WERI-Rb-1 (cell line): Measurements from ENCODE around the gene CCDC15.

Experiments used
- DNase-seq: peaks from one replicate; pipeline ENCODE4 v3.0.0-alpha.2; 2020
- H3K27ac ChIP-seq: fragments of 250-450 bp; sonication (Bioruptor Pico); 2 replicates; pipeline ENCODE4 v1.5.1; 2020; ENCODE audit warnings: mild to moderate bottlenecking, moderate library complexity
- H3K27me3 ChIP-seq: fragments of 250-450 bp; sonication (Bioruptor Pico); 2 replicates; pipeline ENCODE4 v1.5.1; 2021; ENCODE audit warnings: mild to moderate bottlenecking, low read depth, moderate library complexity; ENCODE audit not compliant: insufficient read depth, severe bottlenecking
- H3K36me3 ChIP-seq: fragments of 250-450 bp; sonication (Bioruptor Pico); 2 replicates; pipeline ENCODE4 v1.5.1; 2020; ENCODE audit warnings: mild to moderate bottlenecking, moderate library complexity
- H3K4me3 ChIP-seq: 2 replicates; pipeline ENCODE4 v1.5.1; 2011; ENCODE audit warnings: low read depth, mild to moderate bottlenecking, control low read depth, low read length
- H3K9me3 ChIP-seq: fragments of 250-450 bp; sonication (Bioruptor Pico); 2 replicates; pipeline ENCODE4 v1.5.1; 2021; ENCODE audit warnings: mild to moderate bottlenecking, moderate library complexity; ENCODE audit not compliant: severe bottlenecking
- TF ChIP-seq, protein P1 (sequence below): IDR thresholded peaks from 2 replicates; pipeline ENCODE4 v1.5.1; 2011; ENCODE audit warnings: low read depth, mild to moderate bottlenecking, control low read depth, inconsistent platforms, low read length

The CCDC15 gene

DNA sequence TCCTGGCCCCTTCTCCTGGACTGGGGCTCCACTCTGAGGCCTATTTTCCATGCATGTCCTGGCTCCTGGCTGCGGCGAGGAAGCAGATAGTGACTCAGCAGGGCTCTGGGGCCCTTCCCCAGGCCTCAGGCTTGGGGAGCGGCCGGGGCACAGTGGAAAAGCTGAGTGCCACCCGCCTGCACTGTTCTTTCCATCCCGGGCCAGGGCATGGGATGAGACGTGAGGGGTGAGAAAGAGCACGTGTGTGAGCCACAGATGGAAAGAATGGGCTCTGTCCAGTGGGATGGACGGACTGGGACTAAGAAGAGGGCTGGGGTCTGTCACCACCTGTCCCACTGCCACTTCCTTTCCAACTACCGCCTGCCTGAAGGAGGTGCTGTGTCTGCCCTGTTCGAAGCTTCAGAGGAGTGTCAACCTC is 121.9 kb downstream of the CCDC15 start:
- TF ChIP-seq, protein P1, sequence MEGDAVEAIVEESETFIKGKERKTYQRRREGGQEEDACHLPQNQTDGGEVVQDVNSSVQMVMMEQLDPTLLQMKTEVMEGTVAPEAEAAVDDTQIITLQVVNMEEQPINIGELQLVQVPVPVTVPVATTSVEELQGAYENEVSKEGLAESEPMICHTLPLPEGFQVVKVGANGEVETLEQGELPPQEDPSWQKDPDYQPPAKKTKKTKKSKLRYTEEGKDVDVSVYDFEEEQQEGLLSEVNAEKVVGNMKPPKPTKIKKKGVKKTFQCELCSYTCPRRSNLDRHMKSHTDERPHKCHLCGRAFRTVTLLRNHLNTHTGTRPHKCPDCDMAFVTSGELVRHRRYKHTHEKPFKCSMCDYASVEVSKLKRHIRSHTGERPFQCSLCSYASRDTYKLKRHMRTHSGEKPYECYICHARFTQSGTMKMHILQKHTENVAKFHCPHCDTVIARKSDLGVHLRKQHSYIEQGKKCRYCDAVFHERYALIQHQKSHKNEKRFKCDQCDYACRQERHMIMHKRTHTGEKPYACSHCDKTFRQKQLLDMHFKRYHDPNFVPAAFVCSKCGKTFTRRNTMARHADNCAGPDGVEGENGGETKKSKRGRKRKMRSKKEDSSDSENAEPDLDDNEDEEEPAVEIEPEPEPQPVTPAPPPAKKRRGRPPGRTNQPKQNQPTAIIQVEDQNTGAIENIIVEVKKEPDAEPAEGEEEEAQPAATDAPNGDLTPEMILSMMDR: peak; percentile 52
- no peaks in the 10 kb centered on the region for H3K36me3 ChIP-seq
- H3K27me3 ChIP-seq: no peaks in the 10 kb centered on the region
- no peak overlapping the region for H3K4me3 ChIP-seq
- no peak for DNase-seq
- no peaks in the 10 kb centered on the region for H3K9me3 ChIP-seq
- H3K27ac ChIP-seq: no peak overlapping the region

DNA sequence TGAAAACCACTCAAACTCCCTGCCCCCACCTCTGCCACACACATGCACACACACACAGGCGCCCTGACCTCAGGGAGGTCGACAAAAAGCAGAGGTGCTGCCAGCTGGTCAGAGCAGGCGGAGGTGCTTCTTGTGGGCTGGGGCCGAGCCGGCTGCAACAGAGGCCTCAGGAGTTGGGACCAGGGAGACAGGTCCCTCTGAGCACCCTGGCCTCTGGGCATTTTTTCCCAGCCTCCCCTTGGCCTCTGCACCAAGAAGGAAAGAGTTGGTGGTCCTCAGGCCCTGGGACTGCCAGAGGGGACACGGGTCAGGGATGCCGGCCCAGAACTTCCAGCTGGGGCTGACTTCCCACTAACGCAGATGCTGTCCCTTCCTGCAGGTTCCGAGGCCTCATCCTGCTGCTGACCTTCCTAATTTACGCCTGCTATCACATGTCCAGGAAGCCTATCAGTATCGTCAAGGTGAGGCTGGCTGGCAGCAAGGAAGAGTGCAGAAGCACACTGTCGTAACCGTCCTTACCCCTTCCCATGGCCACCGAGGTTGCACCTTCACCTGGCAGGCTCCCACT is 122.5 kb downstream of the CCDC15 start:
- no peaks in the 10 kb centered on the region for H3K36me3 ChIP-seq
- no peak overlapping the region for H3K27ac ChIP-seq
- TF ChIP-seq, protein P1: no peak
- H3K27me3 ChIP-seq: no peaks in the 10 kb centered on the region
- H3K4me3 ChIP-seq: no peak overlapping the region
- no peaks in the 10 kb centered on the region for H3K9me3 ChIP-seq
- DNase-seq: no peak

DNA sequence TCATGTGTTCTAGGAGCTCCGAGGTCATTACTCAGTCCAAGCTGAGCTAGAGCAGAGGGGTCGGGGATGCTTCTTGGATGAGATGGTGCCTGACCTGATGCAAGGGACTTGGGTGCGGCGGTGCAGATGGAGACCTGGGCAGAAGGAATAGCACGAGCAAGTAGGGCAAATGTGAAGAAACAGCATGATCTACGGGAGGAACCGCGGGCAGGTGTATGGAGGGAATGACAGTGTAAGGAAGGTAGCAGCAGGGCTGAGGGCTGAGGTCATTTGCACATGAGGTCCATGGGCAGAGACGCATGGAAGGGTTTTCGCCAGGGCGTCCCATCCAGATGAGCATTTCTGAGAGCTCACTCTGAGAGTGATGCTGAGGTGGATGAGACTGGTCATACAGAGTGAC is 124.0 kb downstream of the CCDC15 start:
- DNase-seq: no peak
- Histone ChIP-seq H3K4me3 (no peak overlapping the region), H3K36me3 (no peaks in the 10 kb centered on the region), H3K9me3 (no peaks in the 10 kb centered on the region), H3K27ac (no peak overlapping the region), H3K27me3 (no peaks in the 10 kb centered on the region)
- TF ChIP-seq, protein P1: no peak

DNA sequence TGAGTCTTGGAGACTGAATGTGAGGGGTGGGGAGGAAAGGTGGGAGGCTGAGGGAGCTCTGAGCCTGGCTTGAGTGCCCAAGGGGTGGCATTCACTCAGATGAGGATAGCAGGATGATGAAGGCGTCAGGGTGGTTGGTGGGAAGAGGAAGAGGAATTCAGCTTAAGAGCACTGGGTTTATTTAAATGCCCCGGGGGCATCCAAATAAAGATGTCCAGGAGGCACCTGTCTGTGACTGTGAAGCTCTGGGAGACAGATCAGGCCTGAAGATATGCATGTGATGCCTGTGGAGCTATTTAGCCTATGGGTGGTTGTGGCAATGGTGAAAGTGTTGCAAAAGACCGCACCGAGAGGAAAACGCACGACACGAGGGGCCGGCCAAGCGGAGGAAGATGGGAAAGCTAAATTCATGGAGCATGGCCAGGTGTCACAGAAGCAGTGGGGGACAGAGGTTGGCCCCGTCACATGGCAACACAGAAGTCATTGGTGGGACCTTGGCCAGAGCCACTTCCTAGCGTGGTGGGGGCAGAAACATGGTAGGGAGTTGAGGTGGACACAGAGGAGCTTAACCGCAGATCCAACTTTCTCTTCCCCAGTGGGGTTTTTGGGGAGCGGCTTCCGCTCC is 124.6 kb downstream of the CCDC15 start:
- TF ChIP-seq, protein P1: no peak
- H3K36me3 ChIP-seq: no peaks in the 10 kb centered on the region
- H3K27ac ChIP-seq: no peak overlapping the region
- no peaks in the 10 kb centered on the region for H3K9me3 ChIP-seq
- DNase-seq: no peak
- H3K4me3 ChIP-seq: no peak overlapping the region
- H3K27me3 ChIP-seq: no peaks in the 10 kb centered on the region

DNA sequence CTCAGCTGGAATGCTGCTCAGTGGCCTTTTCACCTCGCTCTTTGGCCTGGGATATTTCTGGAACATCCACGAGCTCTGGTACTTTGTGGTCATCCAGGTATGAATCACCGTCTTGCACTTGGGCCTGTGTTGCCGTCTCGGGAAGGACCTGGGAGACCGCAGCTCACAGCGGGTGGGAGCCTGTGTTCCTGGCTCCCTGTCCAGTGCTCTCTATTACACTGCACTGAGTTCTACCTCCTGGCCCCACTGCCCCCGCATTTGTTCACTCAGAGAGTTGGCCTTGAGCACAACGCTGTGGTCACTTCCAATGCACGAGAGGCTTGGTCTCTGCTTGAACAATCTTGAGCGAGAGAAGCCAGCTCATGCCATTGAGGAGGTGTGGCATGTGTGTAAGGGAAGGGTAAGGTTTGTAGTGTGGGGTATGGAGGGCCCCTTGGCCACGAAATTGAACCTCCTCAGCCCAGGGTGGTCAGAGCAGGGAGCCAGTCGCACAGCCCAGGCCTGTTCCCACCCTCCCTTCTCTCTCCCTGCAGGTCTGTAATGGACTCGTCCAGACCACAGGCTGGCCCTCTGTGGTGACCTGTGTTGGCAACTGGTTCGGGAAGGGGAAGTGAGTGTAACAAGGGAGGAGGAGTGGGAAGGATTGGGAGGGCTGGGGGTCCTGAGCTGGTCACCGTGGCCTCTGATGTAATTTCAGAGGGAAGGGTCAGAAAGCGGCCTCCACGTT is 125.3 kb downstream of the CCDC15 start:
- H3K4me3 ChIP-seq: no peak overlapping the region
- no peaks in the 10 kb centered on the region for H3K9me3 ChIP-seq
- no peaks in the 10 kb centered on the region for H3K36me3 ChIP-seq
- TF ChIP-seq, protein P1: no peak
- no peaks in the 10 kb centered on the region for H3K27me3 ChIP-seq
- no peak overlapping the region for H3K27ac ChIP-seq
- DNase-seq: no peak
